ENCODE measurements around the gene FAM3D. TPM values are rescaled to one million over a fixed set of nuclear protein-coding genes. Genes with fewer than 3 reads are reported as not detected.

FAM3D gene
- total RNA-seq, 4 donors from 2014 or later: not detected

DNA sequence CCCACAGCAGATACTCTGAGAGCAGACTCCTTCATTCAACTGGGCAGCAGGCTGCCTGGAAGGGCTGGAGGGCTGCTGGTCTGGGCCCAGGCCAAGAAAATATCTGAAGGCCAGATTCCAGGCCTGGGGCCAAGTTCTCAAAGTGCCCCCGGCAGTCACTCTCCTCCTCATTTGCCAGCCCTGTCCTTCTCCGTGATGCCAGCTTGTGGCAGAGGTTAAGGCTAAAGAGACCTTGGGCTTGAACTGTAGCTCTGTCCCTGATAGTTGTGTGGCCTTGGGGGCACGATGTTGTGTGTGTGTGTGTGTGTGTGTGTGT, 39.0 kb downstream of the FAM3D start:
- no peak for DNase-seq (ENCODE audit: low spot score in 2 of 2)
- H3K27ac ChIP-seq: peak overlapping the region; percentile 37 to 87 (median 74)
- 19 to 35% methylated on average over 3 of the region's 3 CpGs for WGBS, 2 donors

DNA sequence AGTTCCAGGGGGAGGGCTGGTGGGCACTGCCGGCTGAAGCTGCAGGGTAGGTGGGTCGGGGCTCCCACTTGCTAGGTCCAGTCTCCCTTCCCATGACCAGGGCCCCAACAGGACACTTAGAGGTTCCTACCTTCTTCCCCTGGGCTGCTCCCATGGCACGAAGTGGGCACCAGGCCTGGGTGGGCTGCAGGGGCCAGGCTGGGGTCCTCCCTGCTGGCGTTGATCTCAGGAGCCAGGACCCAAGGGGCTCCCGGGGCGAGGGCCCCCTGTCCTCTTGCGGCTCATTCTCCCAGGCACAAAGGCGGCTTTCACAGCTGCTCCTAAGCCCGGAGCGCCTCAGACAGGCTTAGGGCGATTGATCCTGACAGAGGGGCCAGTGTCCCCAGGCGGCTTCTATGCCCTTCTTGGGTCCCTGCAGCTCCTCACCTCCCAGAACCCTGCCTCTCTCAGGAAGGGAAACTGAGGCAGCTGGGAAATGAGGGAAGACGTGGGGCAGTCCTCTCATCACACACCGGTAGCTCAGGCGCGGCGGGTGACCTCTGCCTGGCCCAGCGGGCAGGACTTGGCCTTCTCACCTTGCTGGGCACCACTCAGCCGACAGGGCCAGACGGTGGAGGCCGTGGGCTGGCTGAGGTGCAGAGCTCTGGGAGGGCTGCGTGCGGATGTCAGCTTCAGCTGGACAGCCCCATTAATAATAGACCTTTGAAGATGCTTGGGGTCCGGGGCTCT, 39.6 kb downstream of the FAM3D start:
- Histone ChIP-seq H3K27ac (peak overlapping the region; percentile 37 to 87 (median 74)), H3K4me1 (peaks cover 0 to 80% (median 27%) of the 10 kb centered on the region in 4 donors), H3K4me3 (no peak overlapping the region), H3K36me3 (no peaks in the 10 kb centered on the region), H3K9me3 (no peaks in the 10 kb centered on the region), H3K27me3 (no peaks in the 10 kb centered on the region)
- TF ChIP-seq POLR2A (IDR thresholded peaks at IDR 0.05) (no peak), EP300 (IDR thresholded peaks at IDR 0.05) (no peak)
- TF ChIP-seq, protein P1, sequence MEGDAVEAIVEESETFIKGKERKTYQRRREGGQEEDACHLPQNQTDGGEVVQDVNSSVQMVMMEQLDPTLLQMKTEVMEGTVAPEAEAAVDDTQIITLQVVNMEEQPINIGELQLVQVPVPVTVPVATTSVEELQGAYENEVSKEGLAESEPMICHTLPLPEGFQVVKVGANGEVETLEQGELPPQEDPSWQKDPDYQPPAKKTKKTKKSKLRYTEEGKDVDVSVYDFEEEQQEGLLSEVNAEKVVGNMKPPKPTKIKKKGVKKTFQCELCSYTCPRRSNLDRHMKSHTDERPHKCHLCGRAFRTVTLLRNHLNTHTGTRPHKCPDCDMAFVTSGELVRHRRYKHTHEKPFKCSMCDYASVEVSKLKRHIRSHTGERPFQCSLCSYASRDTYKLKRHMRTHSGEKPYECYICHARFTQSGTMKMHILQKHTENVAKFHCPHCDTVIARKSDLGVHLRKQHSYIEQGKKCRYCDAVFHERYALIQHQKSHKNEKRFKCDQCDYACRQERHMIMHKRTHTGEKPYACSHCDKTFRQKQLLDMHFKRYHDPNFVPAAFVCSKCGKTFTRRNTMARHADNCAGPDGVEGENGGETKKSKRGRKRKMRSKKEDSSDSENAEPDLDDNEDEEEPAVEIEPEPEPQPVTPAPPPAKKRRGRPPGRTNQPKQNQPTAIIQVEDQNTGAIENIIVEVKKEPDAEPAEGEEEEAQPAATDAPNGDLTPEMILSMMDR (IDR thresholded peaks at IDR 0.05): no peak
- WGBS, 2 donors: 35 to 44% methylated on average over 4 to 5 of the region's 24 CpGs
- no peak for DNase-seq (ENCODE audit: low spot score in 2 of 2)

More for the DNA sequence above, 39.0 kb downstream of the FAM3D start:
- Histone ChIP-seq H3K4me1 (peaks cover 0 to 77% (median 27%) of the 10 kb centered on the region in 4 donors), H3K4me3 (no peak overlapping the region), H3K27me3 (no peaks in the 10 kb centered on the region), H3K9me3 (no peaks in the 10 kb centered on the region), H3K36me3 (no peaks in the 10 kb centered on the region)
- TF ChIP-seq POLR2A (IDR thresholded peaks at IDR 0.05): no peak
- TF ChIP-seq, protein P1 (IDR thresholded peaks at IDR 0.05): no peak
- TF ChIP-seq EP300 (IDR thresholded peaks at IDR 0.05): no peak

DNA sequence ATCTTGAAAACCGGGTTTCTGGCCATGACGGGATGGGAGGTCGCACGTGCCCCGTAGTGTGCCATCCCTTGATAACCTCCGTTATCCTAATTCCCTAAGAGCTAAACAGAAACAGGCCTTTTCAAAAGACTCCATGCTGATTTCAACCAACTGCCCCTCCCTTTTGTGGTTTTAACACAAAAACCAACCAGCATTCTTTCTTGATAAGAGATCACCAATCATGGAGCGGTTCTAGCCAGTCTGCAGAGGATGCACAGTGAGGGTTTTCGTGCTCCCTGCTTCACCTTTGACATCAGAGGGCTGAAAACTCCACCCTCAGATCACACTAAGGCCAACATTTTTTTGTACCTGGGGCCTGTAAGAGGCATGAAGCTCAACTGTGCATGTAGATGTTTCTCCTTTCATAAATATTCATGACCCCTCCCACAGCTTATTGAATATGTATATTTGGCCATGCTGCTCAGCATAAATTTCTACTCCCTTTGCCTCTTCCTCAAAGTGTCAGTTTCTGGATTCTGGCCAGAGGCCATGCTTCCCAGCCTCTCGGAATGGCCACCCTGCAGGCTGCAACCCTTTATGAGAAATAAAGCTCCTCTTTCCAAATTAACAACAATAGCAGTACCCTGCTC, 41.3 kb downstream of the FAM3D start:
- peak overlapping the region in 2 of 4 donors; percentile 40 to 87 for H3K27ac ChIP-seq
- H3K36me3 ChIP-seq: no peaks in the 10 kb centered on the region
- no peak overlapping the region for H3K4me3 ChIP-seq
- DNase-seq (ENCODE audit: low spot score in 2 of 2): no peak
- no peaks in the 10 kb centered on the region for H3K27me3 ChIP-seq
- 82 to 87% methylated on average over 9 of the region's 9 CpGs for WGBS, 2 donors
- TF ChIP-seq EP300 (IDR thresholded peaks at IDR 0.05): no peak
- H3K4me1 ChIP-seq: peaks cover 0 to 91% (median 27%) of the 10 kb centered on the region in 4 donors
- H3K9me3 ChIP-seq: no peaks in the 10 kb centered on the region

DNA sequence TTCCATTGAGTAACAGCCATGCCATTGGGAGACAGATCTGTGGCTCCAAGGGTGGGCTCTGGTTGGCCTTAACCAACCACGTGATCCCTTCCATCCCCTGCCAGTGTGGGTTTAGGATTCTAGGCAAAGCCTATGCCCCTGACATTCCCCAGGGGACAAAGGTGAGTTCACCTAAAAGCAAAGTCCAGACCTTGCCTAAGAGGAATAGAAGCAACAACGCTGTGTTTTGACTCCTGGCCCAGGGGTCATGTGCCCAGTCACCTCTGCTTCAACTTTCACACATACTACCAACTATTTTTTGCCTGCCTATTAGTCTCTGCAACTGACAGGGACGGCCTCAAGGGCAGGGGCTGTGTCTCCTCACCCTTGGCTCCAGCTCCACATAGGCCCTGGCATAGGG, 42.0 kb downstream of the FAM3D start:
- Histone ChIP-seq H3K27ac (peak overlapping the region in 3 of 4 donors; percentile 31 to 87 (median 40)), H3K4me3 (no peak overlapping the region), H3K9me3 (no peaks in the 10 kb centered on the region), H3K36me3 (no peaks in the 10 kb centered on the region), H3K4me1 (peaks cover 0 to 87% (median 22%) of the 10 kb centered on the region in 4 donors), H3K27me3 (no peaks in the 10 kb centered on the region)
- WGBS, 2 donors: 63 to 64% methylated on average over 2 to 3 of the region's 3 CpGs
- TF ChIP-seq POLR2A (IDR thresholded peaks at IDR 0.05) (no peak), EP300 (IDR thresholded peaks at IDR 0.05) (no peak)
- TF ChIP-seq, protein P1 (IDR thresholded peaks at IDR 0.05): no peak
- no peak for DNase-seq (ENCODE audit: low spot score in 2 of 2)

DNA sequence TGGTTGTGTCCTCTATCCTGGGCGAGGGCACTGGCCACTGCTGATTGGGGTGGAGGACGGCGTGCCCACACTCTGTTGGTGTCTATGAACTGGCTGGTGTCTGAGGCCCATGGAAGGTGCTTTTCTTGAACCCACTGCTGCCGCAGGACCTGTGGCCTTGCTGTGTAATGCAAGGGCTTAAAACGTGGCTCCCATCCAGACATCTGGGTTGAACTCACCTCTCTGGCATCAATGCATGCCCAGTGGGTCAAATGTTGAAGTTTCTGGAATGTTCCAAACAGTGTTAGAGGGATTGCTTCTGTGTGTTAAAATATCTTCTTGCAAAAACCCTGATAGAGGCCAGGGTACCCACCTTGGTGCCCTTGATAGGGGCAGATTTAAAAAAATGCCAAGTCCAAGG, 42.6 kb downstream of the FAM3D start:
- DNase-seq (ENCODE audit: low spot score in 2 of 2): no peak
- Histone ChIP-seq H3K27me3 (no peaks in the 10 kb centered on the region), H3K27ac (peak overlapping the region in 1 of 4 donors; percentile 87), H3K9me3 (no peaks in the 10 kb centered on the region), H3K4me1 (peaks cover 0 to 86% (median 20%) of the 10 kb centered on the region in 4 donors), H3K4me3 (no peak overlapping the region), H3K36me3 (no peaks in the 10 kb centered on the region)
- no peak for TF ChIP-seq POLR2A (IDR thresholded peaks at IDR 0.05)
- TF ChIP-seq, protein P1 (IDR thresholded peaks at IDR 0.05): no peak
- TF ChIP-seq EP300 (IDR thresholded peaks at IDR 0.05): no peak
- 74 to 86% methylated on average over 4 to 5 of the region's 5 CpGs for WGBS, 2 donors

Measured in tibial nerve (tissue), 4 donors.